AG04449 (cell line): ENCODE measurements around the gene NR2C2.

Source experiments
- CTCF ChIA-PET: fragments of 350-600 bp; formaldehyde crosslinking; extraction: SDS; loops from one replicate; lab custom pipeline; 2021; ENCODE audit warnings: antibody characterized with exemption; lab: Yijun Ruan, JAX
- POLR2A ChIA-PET: fragments of 400-600, 350-600 bp; formaldehyde crosslinking; extraction: SDS; loops from one replicate; lab custom pipeline; 2020; ENCODE audit warnings: antibody characterized with exemption, inconsistent platforms; lab: Yijun Ruan, JAX
- DNase-seq: peaks from one replicate; pipeline ENCODE4 v3.0.0-alpha.2; 2010; ENCODE audit warnings: low read depth, low spot score
- H3K4me3 ChIP-seq: 2 replicates; pipeline ENCODE4 v1.5.1; 2011; ENCODE audit warnings: low read depth, mild to moderate bottlenecking, control low read depth, low read length
- TF ChIP-seq, protein P1 (sequence below): IDR thresholded peaks from one replicate; pipeline ENCODE4 v1.5.1; 2011; ENCODE audit warnings: mild to moderate bottlenecking, moderate library complexity, low read length, control low read depth, inconsistent platforms; ENCODE audit not compliant: insufficient read depth; ENCODE audit errors: missing control alignments

Gene NR2C2

GRCh38 chr3:14935592-14936345, 11.6 kb upstream of the NR2C2 start:
- DNase-seq = no peak
- ChIA-PET POLR2A (no interaction called here), CTCF (interaction anchor here (2.0 to 2.6 kb wide), 2 partner anchors 9 to 14 kb away, joined by 7 to 16 read pairs; no protein-coding TSS in a partner anchor)
- TF ChIP-seq, protein P1, sequence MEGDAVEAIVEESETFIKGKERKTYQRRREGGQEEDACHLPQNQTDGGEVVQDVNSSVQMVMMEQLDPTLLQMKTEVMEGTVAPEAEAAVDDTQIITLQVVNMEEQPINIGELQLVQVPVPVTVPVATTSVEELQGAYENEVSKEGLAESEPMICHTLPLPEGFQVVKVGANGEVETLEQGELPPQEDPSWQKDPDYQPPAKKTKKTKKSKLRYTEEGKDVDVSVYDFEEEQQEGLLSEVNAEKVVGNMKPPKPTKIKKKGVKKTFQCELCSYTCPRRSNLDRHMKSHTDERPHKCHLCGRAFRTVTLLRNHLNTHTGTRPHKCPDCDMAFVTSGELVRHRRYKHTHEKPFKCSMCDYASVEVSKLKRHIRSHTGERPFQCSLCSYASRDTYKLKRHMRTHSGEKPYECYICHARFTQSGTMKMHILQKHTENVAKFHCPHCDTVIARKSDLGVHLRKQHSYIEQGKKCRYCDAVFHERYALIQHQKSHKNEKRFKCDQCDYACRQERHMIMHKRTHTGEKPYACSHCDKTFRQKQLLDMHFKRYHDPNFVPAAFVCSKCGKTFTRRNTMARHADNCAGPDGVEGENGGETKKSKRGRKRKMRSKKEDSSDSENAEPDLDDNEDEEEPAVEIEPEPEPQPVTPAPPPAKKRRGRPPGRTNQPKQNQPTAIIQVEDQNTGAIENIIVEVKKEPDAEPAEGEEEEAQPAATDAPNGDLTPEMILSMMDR = no peak
- no peak overlapping the region for H3K4me3 ChIP-seq

DNA sequence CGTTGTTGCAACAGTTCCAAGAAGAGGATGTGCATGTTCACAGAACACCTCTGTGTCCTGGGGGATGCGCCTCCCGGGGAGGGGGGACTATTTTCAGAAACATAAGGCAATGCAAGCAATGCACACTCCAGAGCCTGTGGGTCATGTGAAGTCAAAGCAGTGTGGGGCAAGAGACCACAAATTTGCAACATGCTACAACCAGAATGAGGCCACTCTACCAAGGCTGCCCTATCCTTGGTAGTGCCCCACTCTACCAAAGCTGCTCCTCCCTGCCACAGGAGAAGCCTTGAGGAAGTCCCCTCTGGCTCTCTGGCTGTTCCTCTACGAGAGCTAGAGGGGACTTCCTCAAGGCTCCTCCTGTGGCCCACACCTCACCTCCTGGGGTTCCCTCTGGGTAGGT, 8.4 kb upstream of the NR2C2 start:
- no peak for DNase-seq
- H3K4me3 ChIP-seq = no peak overlapping the region
- POLR2A ChIA-PET = no interaction called here
- CTCF ChIA-PET = interaction anchor here (2.7 kb wide), 1 partner anchor 14 kb away, joined by 24 read pairs; no protein-coding TSS in a partner anchor
- TF ChIP-seq, protein P1 = no peak

DNA sequence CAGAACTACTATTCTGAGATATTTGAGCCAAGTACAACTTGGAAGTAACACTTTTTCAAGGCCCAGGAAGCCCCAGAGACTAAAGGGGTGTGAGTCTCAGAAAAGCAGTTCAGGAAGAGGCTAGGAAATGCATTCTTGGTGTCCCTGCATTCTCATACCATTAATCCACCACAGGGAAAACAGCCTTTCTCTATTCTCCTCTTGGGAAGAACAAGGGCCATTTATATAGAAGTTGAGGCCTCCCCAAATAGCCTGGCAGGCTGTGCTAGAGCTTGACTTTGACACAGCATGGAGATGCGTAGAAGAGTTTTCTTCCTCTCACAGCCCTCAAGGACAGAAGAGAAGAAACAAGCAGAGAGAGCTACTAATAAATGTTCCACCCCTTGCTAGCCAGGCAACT, 5.5 kb upstream of the NR2C2 start:
- CTCF ChIA-PET = interaction anchor here (0.6 to 3.3 kb wide), 3 partner anchors 9 to 19 kb away, joined by 3 to 29 read pairs (median 3); no protein-coding TSS in a partner anchor
- no peak overlapping the region for H3K4me3 ChIP-seq
- TF ChIP-seq, protein P1 = no peak
- POLR2A ChIA-PET = no interaction called here
- DNase-seq = no peak

DNA sequence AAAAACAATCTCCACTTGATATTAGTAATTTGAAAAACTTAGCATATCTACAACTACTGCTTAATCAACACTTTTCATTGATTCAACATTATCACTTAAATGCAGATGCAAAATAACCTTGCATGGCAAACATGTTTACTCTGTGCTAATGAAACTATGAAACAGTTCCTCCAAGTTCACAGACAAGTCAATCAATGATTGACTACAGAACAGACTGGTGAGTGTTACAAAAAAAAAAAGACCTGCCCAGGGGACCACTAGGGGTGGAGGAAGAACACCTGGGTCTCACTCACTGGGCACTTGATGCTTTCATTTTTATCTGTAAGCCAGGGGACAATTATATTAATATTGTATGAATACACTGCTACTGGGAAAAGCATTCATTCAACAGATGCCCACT, 4.3 kb upstream of the NR2C2 start:
- no peak for DNase-seq
- ChIA-PET POLR2A (no interaction called here), CTCF (interaction anchor here (0.9 to 3.3 kb wide), 4 partner anchors 10 to 23 kb away, joined by 3 to 29 read pairs (median 4); no protein-coding TSS in a partner anchor)
- TF ChIP-seq, protein P1 = no peak
- no peak overlapping the region for H3K4me3 ChIP-seq

GRCh38 chr3:14946236-14946635, 1.1 kb upstream of the NR2C2 start:
- no peak for DNase-seq
- CTCF ChIA-PET = interaction anchor here (0.9 to 1.2 kb wide), 4 partner anchors 13 to 368 kb away, joined by 3 to 5 read pairs (median 3); no protein-coding TSS in a partner anchor
- peak overlapping the region; percentile 90 for H3K4me3 ChIP-seq
- TF ChIP-seq, protein P1 = no peak
- POLR2A ChIA-PET = interaction anchor here (0.9 to 1.2 kb wide), 2 partner anchors 11 to 768 kb away, joined by 4 read pairs; partner anchors contain the start of genes LSM3 and XPC

GRCh38 chr3:14946739-14947099, 664 bp upstream of the NR2C2 start:
- POLR2A ChIA-PET = interaction anchor here (0.9 to 1.2 kb wide), 4 partner anchors 11 to 768 kb away, joined by 3 to 5 read pairs (median 4); partner anchors contain the start of genes LSM3 and XPC
- CTCF ChIA-PET = interaction anchor here (0.7 to 1.2 kb wide), 7 partner anchors 13 to 368 kb away, joined by 3 to 7 read pairs (median 3); no protein-coding TSS in a partner anchor
- TF ChIP-seq, protein P1 = no peak
- DNase-seq = no peak
- H3K4me3 ChIP-seq = peak overlapping the region; percentile 90
